HepG2 (cell line): ENCODE measurements around the gene ADGRL3.

Source experiments
- CTCF ChIP-seq: sonication (generic); formaldehyde crosslinking; IDR thresholded peaks from 2 replicates; pipeline ENCODE4 v1.5.0; 2020; ENCODE audit warnings: mild to moderate bottlenecking, missing genetic modification reagents, moderate library complexity
- EZH2 ChIP-seq: conservative IDR thresholded peaks from 2 replicates; pipeline ENCODE4 v1.6.1; 2012; ENCODE audit warnings: mild to moderate bottlenecking, low read depth, low read length, moderate library complexity
- MAFK ChIP-seq, 2 experiments: IDR thresholded peaks in 1 of 2; conservative IDR thresholded peaks in 1 of 2; 2 replicates each; pipeline ENCODE4 v1.6.1; 2011; ENCODE audit warnings: improper control_type of control experiment in 2 of 2, low read length in 2 of 2
- MYNN ChIP-seq: sonication (generic); formaldehyde crosslinking; IDR thresholded peaks from 2 replicates; pipeline ENCODE4 v1.4.0; 2020; ENCODE audit warnings: mild to moderate bottlenecking, low read depth, missing genetic modification reagents
- PRDM10 ChIP-seq: sonication (generic); formaldehyde crosslinking; IDR thresholded peaks from 2 replicates; pipeline ENCODE4 v1.4.0; 2020; ENCODE audit warnings: low read depth, missing genetic modification reagents
- RXRB ChIP-seq: IDR thresholded peaks from 2 replicates; pipeline ENCODE4 v1.6.1; 2016; ENCODE audit warnings: borderline replicate concordance, missing genetic modification reagents, missing compliant biosample characterization
- TAF1 ChIP-seq: sonication (generic); formaldehyde crosslinking; IDR thresholded peaks from 2 replicates; pipeline ENCODE4 v1.4.0; 2020; ENCODE audit warnings: missing genetic modification reagents
- ZNF552 ChIP-seq: sonication (generic); formaldehyde crosslinking; IDR thresholded peaks from 2 replicates; pipeline ENCODE4 v1.9.0; 2022; ENCODE audit warnings: missing genetic modification reagents, mild to moderate bottlenecking, borderline replicate concordance
- ZNF710 ChIP-seq: sonication (generic); formaldehyde crosslinking; IDR thresholded peaks from 2 replicates; pipeline ENCODE4 v1.5.0; 2020; ENCODE audit warnings: mild to moderate bottlenecking, missing genetic modification reagents, borderline replicate concordance

- TF ChIP-seq CTCF (CRISPR knock-in tag) (no peak), MYNN (no peak), TAF1 (CRISPR knock-in tag) (no peak), EZH2 (no peak), PRDM10 (CRISPR knock-in tag) (no peak), RXRB (CRISPR knock-in tag) (no peak), ZNF710 (no peak), ZNF552 (CRISPR knock-in tag) (no peak), MAFK (conservative IDR thresholded peaks at IDR 0.05 in 1 of 2, IDR thresholded peaks at IDR 0.05 in 1 of 2; ENCODE audit: low read length in 2 of 2) (no peak)
Observed at GRCh38 chr4:61739887-61740286, 539.8 kb downstream of the ADGRL3 start.
